ENCODE measurements around the gene TRIM9. TPM values are rescaled to one million over a fixed set of nuclear protein-coding genes. Genes with fewer than 3 reads are reported as not detected.

TRIM9 gene
- total RNA-seq, 6 experiments from 2014 or later, result 0.07 to 1.9 (median 0.32) TPM

- Histone ChIP-seq H3K9me3 (no peaks in the 10 kb centered on the region), H3K4me3 (no peak overlapping the region), H3K36me3 (no peaks in the 10 kb centered on the region), H3K27me3 (no peaks in the 10 kb centered on the region), H3K4me1 (no peaks in the 10 kb centered on the region), H3K27ac (no peak overlapping the region)
- intact Hi-C loops (cut with DNase I), result no loop called here
- WGBS (ENCODE audit: insufficient coverage, low coverage, low lambda C conversion rate, missing lambda C conversion rate), result 69% methylated on average over 2 of the region's 2 CpGs
- ATAC-seq (no peak), DNase-seq (no peak)
- TF ChIP-seq CTCF (IDR thresholded peaks at IDR 0.05), result no peak
- TF ChIP-seq POLR2A (IDR thresholded peaks at IDR 0.05), result no peak
Observed at GRCh38 chr14:50984036-50984710, 110.7 kb downstream of the TRIM9 start.

- no peaks in the 10 kb centered on the region for H3K36me3 ChIP-seq
- no peak for ATAC-seq
- no peaks in the 10 kb centered on the region for H3K9me3 ChIP-seq
- TF ChIP-seq POLR2A (IDR thresholded peaks at IDR 0.05) (no peak), CTCF (IDR thresholded peaks at IDR 0.05) (no peak)
- no peak overlapping the region for H3K4me3 ChIP-seq
- no peaks in the 10 kb centered on the region for H3K4me1 ChIP-seq
- 51% methylated on average over 5 of the region's 5 CpGs for whole genome bisulfite sequencing (ENCODE audit: insufficient coverage, low coverage, low lambda C conversion rate, missing lambda C conversion rate)
- no peak overlapping the region for H3K27ac ChIP-seq
- intact Hi-C loops (cut with DNase I), result no loop called here
- H3K27me3 ChIP-seq, result no peaks in the 10 kb centered on the region
- no peak for DNase-seq
Observed at GRCh38 chr14:50979941-50980850, 114.7 kb downstream of the TRIM9 start.

GRCh38 chr14:50978888-50979287 is 116.0 kb downstream of the TRIM9 start:
- Histone ChIP-seq H3K36me3 (no peaks in the 10 kb centered on the region), H3K4me1 (no peaks in the 10 kb centered on the region), H3K4me3 (no peak overlapping the region), H3K27me3 (no peaks in the 10 kb centered on the region), H3K27ac (no peak overlapping the region), H3K9me3 (no peaks in the 10 kb centered on the region)
- DNase-seq (no peak), ATAC-seq (no peak)
- WGBS (ENCODE audit: insufficient coverage, low coverage, low lambda C conversion rate, missing lambda C conversion rate), result 79% methylated on average over 3 of the region's 4 CpGs
- TF ChIP-seq POLR2A (IDR thresholded peaks at IDR 0.05) (no peak), CTCF (IDR thresholded peaks at IDR 0.05) (no peak)
- intact Hi-C loops (cut with DNase I), result no loop called here

DNA sequence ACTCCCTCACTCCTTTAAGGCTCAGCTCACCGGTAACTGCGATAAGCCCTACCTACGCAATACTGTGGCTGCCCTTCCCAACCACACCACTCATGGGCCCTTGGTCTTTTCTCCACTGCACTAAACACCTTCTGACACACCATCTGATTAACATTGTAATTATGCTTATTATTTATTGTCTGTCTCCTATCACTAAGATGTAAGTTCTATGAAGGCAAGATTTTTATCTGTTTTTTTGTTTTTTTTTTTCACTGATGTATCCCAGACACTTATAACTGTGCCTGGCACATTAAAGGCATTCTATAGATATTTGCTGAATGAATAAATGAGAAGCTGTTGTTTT is 116.4 kb downstream of the TRIM9 start:
- Histone ChIP-seq H3K4me1 (no peaks in the 10 kb centered on the region), H3K27me3 (no peaks in the 10 kb centered on the region), H3K9me3 (no peaks in the 10 kb centered on the region), H3K36me3 (no peaks in the 10 kb centered on the region), H3K27ac (no peak overlapping the region), H3K4me3 (no peak overlapping the region)
- intact Hi-C loops (cut with DNase I), result no loop called here
- DNase-seq (no peak), ATAC-seq (no peak)
- 70% methylated on average over 3 of the region's 3 CpGs for WGBS (ENCODE audit: insufficient coverage, low coverage, low lambda C conversion rate, missing lambda C conversion rate)
- no peak for TF ChIP-seq CTCF (IDR thresholded peaks at IDR 0.05)
- TF ChIP-seq POLR2A (IDR thresholded peaks at IDR 0.05), result no peak

Measured in right lobe of liver (tissue), 6 donors.